C4-2B (cell line): ENCODE measurements around the gene GABBR1.

ENCODE experiments used
- ZFX ChIP-seq: fragments of 450-650 bp; IDR thresholded peaks from 2 replicates; pipeline ENCODE4 v1.6.1; 2017
- TF ChIP-seq, protein P1 (sequence below): fragments of 450-650 bp; conservative IDR thresholded peaks from 2 replicates; pipeline ENCODE4 v1.5.1; 2017; ENCODE audit warnings: mild to moderate bottlenecking

DNA sequence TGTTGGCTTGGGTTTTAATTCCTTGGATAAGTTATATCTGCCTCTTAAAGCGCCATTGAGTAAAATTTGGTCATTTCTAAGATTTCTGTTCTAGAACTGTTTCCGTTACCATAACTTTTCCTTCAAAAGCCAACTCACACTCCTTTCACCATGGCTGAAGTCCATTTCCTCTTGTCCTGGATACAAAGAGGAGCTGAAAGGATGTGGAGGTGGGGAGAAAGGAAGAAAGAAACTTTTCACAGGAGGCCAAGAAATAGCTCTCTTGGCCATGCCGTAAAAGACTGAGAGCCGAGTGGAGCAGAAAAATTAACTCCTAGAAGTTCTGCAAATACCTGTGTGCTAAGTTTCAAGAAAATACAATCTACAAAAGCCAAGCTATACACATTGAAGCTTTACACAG is 21.6 kb downstream of the GABBR1 start:
- TF ChIP-seq, protein P1, sequence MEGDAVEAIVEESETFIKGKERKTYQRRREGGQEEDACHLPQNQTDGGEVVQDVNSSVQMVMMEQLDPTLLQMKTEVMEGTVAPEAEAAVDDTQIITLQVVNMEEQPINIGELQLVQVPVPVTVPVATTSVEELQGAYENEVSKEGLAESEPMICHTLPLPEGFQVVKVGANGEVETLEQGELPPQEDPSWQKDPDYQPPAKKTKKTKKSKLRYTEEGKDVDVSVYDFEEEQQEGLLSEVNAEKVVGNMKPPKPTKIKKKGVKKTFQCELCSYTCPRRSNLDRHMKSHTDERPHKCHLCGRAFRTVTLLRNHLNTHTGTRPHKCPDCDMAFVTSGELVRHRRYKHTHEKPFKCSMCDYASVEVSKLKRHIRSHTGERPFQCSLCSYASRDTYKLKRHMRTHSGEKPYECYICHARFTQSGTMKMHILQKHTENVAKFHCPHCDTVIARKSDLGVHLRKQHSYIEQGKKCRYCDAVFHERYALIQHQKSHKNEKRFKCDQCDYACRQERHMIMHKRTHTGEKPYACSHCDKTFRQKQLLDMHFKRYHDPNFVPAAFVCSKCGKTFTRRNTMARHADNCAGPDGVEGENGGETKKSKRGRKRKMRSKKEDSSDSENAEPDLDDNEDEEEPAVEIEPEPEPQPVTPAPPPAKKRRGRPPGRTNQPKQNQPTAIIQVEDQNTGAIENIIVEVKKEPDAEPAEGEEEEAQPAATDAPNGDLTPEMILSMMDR = no peak
- no peak for TF ChIP-seq ZFX
